A549 treated with RU486 at 1 μM for 4 hours (cell line): Measurements from ENCODE around the gene KRT35. TPM values are rescaled to one million over a fixed set of nuclear protein-coding genes. Genes with fewer than 3 reads are reported as not detected.

Source experiments
- total RNA-seq: library from RNA; stranded (reverse); fragments of 200-300 nt; extraction: Qiagen RNA extraction; gene quantifications from 5 replicates; pipeline ENCODE4 v1.2.3, GENCODE V29; 2022; ENCODE audit warnings: low read depth

Gene KRT35
- total RNA-seq: not detected in 5 replicates

GRCh38 chr17:41481036-41481435, at the start of gene KRT35:
TSS of gene KRT35 (minus strand) at chr17:41481151. CDS start at chr17:41481097, 54 bp downstream.

GRCh38 chr17:41518789-41519449, 38.0 kb upstream of the KRT35 start, which contains the start of gene KRT15:
TSS of gene KRT15 (minus strand) at chr17:41518890. CDS start at chr17:41518827, 63 bp downstream.

GRCh38 chr17:41505007-41505808, 24.3 kb upstream of the KRT35 start, which contains the start of gene KRT13:
TSS of gene KRT13 (minus strand) at chr17:41505612. CDS start at chr17:41505550, 62 bp downstream.

GRCh38 chr17:41489531-41489930, 8.6 kb upstream of the KRT35 start, which contains the start of gene KRT36:
TSS of gene KRT36 (minus strand) at chr17:41489910. CDS start at chr17:41489864, 46 bp downstream.

GRCh38 chr17:41466988-41467387, 14.0 kb downstream of the KRT35 start, which contains the start of gene KRT32:
TSS of gene KRT32 (minus strand) at chr17:41467386. CDS start at chr17:41467325, 61 bp downstream.

GRCh38 chr17:41440531-41441033, 40.4 kb downstream of the KRT35 start, which contains the start of gene KRT38:
TSS of gene KRT38 (minus strand) at chr17:41440983. CDS start at chr17:41440921, 62 bp downstream.

Other genes starting within 250 kb of the KRT35 start
- gene KRTAP9-3, start 248.7 kb downstream of the KRT35 start, total RNA-seq: not detected in 5 replicates
- gene KRTAP9-8, start 243.2 kb downstream of the KRT35 start, total RNA-seq: not detected in 5 replicates
- gene KRTAP9-4, start 231.5 kb downstream of the KRT35 start, total RNA-seq: not detected in 5 replicates
- not detected in 5 replicates for gene KRTAP9-9, start 225.8 kb downstream of the KRT35 start, total RNA-seq
- gene KRTAP9-6, start 215.8 kb downstream of the KRT35 start, total RNA-seq: not detected in 5 replicates
- not detected in 5 replicates for gene KRTAP9-7, start 205.5 kb downstream of the KRT35 start, total RNA-seq
- gene KRTAP29-1, start 178.3 kb downstream of the KRT35 start, total RNA-seq: not detected in 5 replicates
- gene KRTAP16-1, start 171.8 kb downstream of the KRT35 start, total RNA-seq: not detected in 5 replicates
- gene KRTAP17-1, start 165.4 kb downstream of the KRT35 start, total RNA-seq: not detected in 5 replicates
- not detected in 5 replicates for gene KRT33A, start 130.3 kb downstream of the KRT35 start, total RNA-seq
- 0.06 to 0.16 TPM (median 0.15 TPM) in 3 of 5 replicates, not detected in the others for gene KRT33B, start 111.3 kb downstream of the KRT35 start, total RNA-seq
- 0.25 to 0.43 TPM (median 0.30 TPM) in 5 replicates for gene KRT34, start 98.8 kb downstream of the KRT35 start, total RNA-seq
- not detected in 5 replicates for gene KRT31, start 83.5 kb downstream of the KRT35 start, total RNA-seq
- not detected in 5 replicates for gene KRT37, start 56.6 kb downstream of the KRT35 start, total RNA-seq
- gene KRT38, start 40.2 kb downstream of the KRT35 start, total RNA-seq: not detected in 5 replicates
- gene KRT32, start 13.8 kb downstream of the KRT35 start, total RNA-seq: not detected in 5 replicates
- not detected in 5 replicates for gene KRT36, start 8.8 kb upstream of the KRT35 start, total RNA-seq
- 0.18 to 0.48 TPM (median 0.23 TPM) in 5 replicates for gene KRT13, start 24.5 kb upstream of the KRT35 start, total RNA-seq
- gene KRT15, start 37.7 kb upstream of the KRT35 start, total RNA-seq: 3.3 to 5.3 TPM (median 4.1 TPM) in 5 replicates
- gene KRT19, start 47.2 kb upstream of the KRT35 start, total RNA-seq: 41.7 to 61.8 TPM (median 53.4 TPM) in 5 replicates
- gene KRT9, start 90.9 kb upstream of the KRT35 start, total RNA-seq: not detected in 5 replicates
- 0.09 TPM in 1 of 5 replicates, not detected in the others for gene KRT14, start 105.7 kb upstream of the KRT35 start, total RNA-seq
- 0.27 to 1.1 TPM (median 0.66 TPM) in 5 replicates for gene KRT16, start 131.6 kb upstream of the KRT35 start, total RNA-seq
- gene KRT17, start 143.4 kb upstream of the KRT35 start, total RNA-seq: 0.54 to 0.96 TPM (median 0.90 TPM) in 5 replicates
- gene EIF1, start 207.7 kb upstream of the KRT35 start, total RNA-seq: 1,281 to 1,716 TPM (median 1,378 TPM) in 5 replicates
- gene GAST, start 231.2 kb upstream of the KRT35 start, total RNA-seq: 0.57 TPM in 1 of 5 replicates, not detected in the others